ENCODE data around the gene PRSS58. TPM values are rescaled to one million over a fixed set of nuclear protein-coding genes. Genes with fewer than 3 reads are reported as not detected.

Gene PRSS58
- total RNA-seq, 6 donors from 2014 or later: not detected

GRCh38 chr7:142240546-142240945, 17.3 kb downstream of the PRSS58 start:
- TF ChIP-seq, protein P1, sequence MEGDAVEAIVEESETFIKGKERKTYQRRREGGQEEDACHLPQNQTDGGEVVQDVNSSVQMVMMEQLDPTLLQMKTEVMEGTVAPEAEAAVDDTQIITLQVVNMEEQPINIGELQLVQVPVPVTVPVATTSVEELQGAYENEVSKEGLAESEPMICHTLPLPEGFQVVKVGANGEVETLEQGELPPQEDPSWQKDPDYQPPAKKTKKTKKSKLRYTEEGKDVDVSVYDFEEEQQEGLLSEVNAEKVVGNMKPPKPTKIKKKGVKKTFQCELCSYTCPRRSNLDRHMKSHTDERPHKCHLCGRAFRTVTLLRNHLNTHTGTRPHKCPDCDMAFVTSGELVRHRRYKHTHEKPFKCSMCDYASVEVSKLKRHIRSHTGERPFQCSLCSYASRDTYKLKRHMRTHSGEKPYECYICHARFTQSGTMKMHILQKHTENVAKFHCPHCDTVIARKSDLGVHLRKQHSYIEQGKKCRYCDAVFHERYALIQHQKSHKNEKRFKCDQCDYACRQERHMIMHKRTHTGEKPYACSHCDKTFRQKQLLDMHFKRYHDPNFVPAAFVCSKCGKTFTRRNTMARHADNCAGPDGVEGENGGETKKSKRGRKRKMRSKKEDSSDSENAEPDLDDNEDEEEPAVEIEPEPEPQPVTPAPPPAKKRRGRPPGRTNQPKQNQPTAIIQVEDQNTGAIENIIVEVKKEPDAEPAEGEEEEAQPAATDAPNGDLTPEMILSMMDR (IDR thresholded peaks at IDR 0.05): no peak
- TF ChIP-seq POLR2AphosphoS5 (IDR thresholded peaks at IDR 0.05): no peak
- TF ChIP-seq EP300 (IDR thresholded peaks at IDR 0.05): no peak
- no peak for TF ChIP-seq POLR2A (IDR thresholded peaks at IDR 0.05)
- no peak for ATAC-seq (ENCODE audit: low FRiP score in 2 of 2)

GRCh38 chr7:142231716-142232115, 26.1 kb downstream of the PRSS58 start:
- no peaks in the 10 kb centered on the region for H3K27me3 ChIP-seq
- DNase-seq: peak in 1 of 2 donors; percentile 39
- H3K4me3 ChIP-seq: no peak overlapping the region
- H3K36me3 ChIP-seq: no peaks in the 10 kb centered on the region
- TF ChIP-seq POLR2A (IDR thresholded peaks at IDR 0.05) (no peak), POLR2AphosphoS5 (IDR thresholded peaks at IDR 0.05) (no peak), EP300 (IDR thresholded peaks at IDR 0.05) (no peak)
- TF ChIP-seq, protein P1 (IDR thresholded peaks at IDR 0.05): no peak
- H3K4me1 ChIP-seq: no peaks in the 10 kb centered on the region
- WGBS, 2 donors: 36 to 45% methylated on average over 6 to 7 of the region's 7 CpGs
- no peak overlapping the region for H3K27ac ChIP-seq
- H3K9me3 ChIP-seq: no peaks in the 10 kb centered on the region
- peak in 1 of 2 donors; percentile 26 for ATAC-seq (ENCODE audit: low FRiP score in 2 of 2)

More at GRCh38 chr7:142240546-142240945, 17.3 kb downstream of the PRSS58 start:
- no peaks in the 10 kb centered on the region for H3K4me1 ChIP-seq
- H3K27ac ChIP-seq: no peak overlapping the region
- H3K4me3 ChIP-seq: no peak overlapping the region
- no peaks in the 10 kb centered on the region for H3K36me3 ChIP-seq
- H3K9me3 ChIP-seq: no peaks in the 10 kb centered on the region
- DNase-seq: no peak
- 54 to 55% methylated on average over 4 of the region's 4 CpGs for WGBS, 2 donors
- H3K27me3 ChIP-seq: no peaks in the 10 kb centered on the region

DNA sequence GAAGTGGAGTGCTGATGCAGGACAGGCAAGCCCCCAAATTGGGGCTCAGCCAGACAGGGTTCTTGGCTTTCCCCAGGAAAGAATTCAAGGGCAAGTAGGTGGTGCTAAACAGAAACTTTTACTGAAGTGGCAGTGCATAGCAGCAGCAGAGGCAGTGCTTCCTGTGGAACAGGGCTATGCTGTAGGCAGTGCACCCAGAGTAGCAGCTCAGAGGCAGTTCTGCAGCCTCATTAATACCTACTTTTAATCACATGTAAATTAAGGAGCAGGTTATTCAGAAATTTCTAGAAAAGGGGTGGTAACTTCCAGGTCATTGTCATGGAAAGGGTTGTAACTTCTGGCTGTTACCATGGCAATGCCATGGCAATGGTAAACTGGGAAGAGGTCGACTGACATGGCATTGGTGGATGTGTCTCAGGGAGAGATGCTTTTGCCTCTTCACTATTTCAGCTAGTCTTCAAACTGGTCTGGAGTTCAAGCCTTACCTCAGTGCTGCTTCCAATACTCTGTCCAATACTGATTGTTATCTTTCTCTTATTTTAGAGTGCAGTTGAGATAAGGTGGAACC, 29.2 kb downstream of the PRSS58 start:
- WGBS, 2 donors: 41 to 47% methylated on average over 1 of the region's 1 CpG
- no peak overlapping the region for H3K27ac ChIP-seq
- no peak for ATAC-seq (ENCODE audit: low FRiP score in 2 of 2)

More for the DNA sequence above, 29.2 kb downstream of the PRSS58 start:
- H3K9me3 ChIP-seq: no peaks in the 10 kb centered on the region
- no peaks in the 10 kb centered on the region for H3K4me1 ChIP-seq
- TF ChIP-seq POLR2AphosphoS5 (IDR thresholded peaks at IDR 0.05) (no peak), EP300 (IDR thresholded peaks at IDR 0.05) (no peak), POLR2A (IDR thresholded peaks at IDR 0.05) (no peak)
- TF ChIP-seq, protein P1 (IDR thresholded peaks at IDR 0.05): no peak
- no peaks in the 10 kb centered on the region for H3K27me3 ChIP-seq
- H3K4me3 ChIP-seq: no peak overlapping the region
- no peaks in the 10 kb centered on the region for H3K36me3 ChIP-seq
- DNase-seq: no peak

Small RNA genes within 50 kb of the gene (small RNA-seq; reads per million reads assigned to genes)
- 0 reads per million in 4 donors for gene TRBV1

Other genes starting within 250 kb of the PRSS58 start
- gene MGAM2, start 146.3 kb downstream of the PRSS58 start, total RNA-seq: 1 to 10 TPM in 2 of 6 donors, under 1 TPM in 4; 0.43 to 1.6 (median 0.63) TPM